ENCODE measurements around the gene BCAR1.

Gene BCAR1

DNA sequence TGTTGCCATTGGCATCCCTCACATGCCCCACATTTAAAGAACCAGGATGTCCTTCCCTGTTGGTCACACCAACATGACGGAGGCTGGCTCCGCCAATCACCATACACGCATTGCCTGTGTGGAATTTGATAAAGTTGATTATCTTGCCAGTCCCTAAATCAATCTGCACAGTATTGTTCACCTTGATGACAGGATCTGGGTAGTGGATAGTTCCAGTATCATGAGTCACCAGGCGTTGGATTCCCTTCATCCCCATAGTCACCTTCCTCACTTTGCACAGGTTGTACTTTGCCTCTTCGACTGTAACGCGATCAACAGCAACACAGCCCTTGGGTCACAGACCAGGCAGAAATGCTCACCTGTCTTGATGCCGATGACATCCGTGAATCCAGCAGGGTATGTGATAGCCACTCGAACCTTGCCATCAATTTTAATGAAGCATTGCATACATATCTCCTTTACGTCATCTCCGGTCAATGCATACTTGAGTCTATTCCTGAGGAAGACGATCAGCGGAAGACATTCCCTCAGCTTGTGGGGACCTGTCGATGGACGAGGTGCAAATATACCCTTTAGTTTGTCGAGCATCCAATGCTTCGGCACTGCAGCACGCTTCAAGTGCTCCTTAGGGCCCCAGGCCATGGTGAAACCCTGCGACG lies 58.7 kb downstream of the BCAR1 start:
- TF ChIP-seq, protein P1, sequence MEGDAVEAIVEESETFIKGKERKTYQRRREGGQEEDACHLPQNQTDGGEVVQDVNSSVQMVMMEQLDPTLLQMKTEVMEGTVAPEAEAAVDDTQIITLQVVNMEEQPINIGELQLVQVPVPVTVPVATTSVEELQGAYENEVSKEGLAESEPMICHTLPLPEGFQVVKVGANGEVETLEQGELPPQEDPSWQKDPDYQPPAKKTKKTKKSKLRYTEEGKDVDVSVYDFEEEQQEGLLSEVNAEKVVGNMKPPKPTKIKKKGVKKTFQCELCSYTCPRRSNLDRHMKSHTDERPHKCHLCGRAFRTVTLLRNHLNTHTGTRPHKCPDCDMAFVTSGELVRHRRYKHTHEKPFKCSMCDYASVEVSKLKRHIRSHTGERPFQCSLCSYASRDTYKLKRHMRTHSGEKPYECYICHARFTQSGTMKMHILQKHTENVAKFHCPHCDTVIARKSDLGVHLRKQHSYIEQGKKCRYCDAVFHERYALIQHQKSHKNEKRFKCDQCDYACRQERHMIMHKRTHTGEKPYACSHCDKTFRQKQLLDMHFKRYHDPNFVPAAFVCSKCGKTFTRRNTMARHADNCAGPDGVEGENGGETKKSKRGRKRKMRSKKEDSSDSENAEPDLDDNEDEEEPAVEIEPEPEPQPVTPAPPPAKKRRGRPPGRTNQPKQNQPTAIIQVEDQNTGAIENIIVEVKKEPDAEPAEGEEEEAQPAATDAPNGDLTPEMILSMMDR (conservative IDR thresholded peaks at IDR 0.05; ENCODE audit: low read depth, low read length), result no peak
- no peak overlapping the region for H3K4me3 ChIP-seq (ENCODE audit: low read length)
- DNase-seq (ENCODE audit: low read depth), result no peak

DNA sequence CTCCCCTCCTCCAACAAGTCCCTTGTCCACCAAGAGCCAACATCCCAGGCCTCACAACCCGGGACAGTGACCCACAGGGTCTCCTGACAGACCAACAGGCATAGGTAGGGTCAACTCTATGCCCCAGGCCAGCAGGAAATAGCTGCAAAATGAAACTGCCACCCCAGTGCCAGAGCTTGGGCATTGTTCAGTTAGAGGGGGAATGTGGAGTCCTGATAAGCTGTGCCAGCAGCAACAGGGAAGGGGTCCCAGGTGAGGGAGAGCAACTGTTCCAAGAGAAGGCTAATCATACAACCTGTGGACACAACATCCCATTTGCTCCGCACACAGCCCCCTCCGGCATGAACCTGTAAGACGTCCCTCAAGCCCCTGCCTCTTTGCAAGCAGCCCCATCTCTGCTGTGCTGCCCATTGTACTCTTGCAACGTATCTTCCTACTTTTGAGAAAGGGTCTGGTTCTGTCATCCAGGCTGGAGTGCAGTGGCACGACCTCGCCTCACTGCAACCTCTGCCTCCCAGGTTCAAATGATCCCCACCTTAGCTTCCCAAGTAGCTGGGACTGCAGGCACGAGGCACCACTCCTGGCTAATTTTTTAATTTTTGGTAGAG lies 61.7 kb downstream of the BCAR1 start:
- TF ChIP-seq, protein P1 (conservative IDR thresholded peaks at IDR 0.05; ENCODE audit: low read depth, low read length), result no peak
- no peak overlapping the region for H3K4me3 ChIP-seq (ENCODE audit: low read length)
- DNase-seq (ENCODE audit: low read depth), result no peak

DNA sequence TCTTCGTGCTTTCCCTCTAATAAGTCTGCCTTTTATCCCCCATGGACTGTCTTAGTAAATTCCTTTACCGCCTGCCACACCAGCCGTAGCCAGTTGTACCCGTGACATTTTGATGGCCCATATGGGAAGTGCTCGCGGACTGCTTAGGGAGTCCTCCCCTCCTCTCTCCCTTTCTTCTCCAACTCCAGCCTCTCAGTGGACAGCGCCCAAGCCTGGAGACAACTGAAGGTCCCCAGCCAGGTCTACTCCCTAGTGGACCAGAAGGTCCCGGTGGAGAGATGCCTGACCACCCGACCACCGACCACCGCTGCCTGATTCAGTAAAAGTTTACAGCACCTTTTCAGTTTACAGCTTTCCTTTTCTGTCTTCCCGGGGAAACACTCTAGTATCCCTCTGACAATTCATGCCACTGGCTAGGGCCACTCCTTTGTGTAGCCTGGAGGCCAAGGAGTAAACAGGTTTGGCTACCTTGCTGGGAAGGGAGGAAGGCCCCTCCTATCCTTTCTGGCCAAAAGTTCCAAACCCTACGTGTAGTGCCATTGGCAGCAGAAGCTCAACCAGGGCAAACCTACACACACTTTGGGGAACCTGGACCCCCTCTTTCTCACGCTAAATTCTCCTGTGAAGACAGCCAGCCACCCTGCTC lies 62.5 kb downstream of the BCAR1 start:
- TF ChIP-seq, protein P1 (conservative IDR thresholded peaks at IDR 0.05; ENCODE audit: low read depth, low read length), result no peak
- no peak overlapping the region for H3K4me3 ChIP-seq (ENCODE audit: low read length)
- no peak for DNase-seq (ENCODE audit: low read depth)

DNA sequence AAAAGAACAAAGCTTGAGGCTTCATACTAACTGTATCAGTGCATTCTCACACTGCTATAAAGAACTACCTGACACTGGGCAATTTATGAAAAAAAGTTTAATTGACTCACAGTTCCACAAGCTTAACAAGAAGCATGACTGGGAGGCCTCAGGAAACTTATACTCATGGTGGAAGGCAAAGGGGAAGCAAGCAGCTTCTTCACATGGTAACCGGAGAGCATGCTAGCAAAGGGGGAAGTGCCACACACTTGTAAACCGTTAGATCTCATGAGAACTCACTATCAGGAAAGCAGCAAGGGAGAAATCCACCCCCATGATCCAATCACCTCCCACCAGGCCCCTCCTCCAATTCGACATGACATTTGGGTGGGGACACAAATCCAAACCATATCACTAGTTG lies 69.8 kb downstream of the BCAR1 start:
- H3K4me3 ChIP-seq (ENCODE audit: low read length), result no peak overlapping the region
- TF ChIP-seq, protein P1 (conservative IDR thresholded peaks at IDR 0.05; ENCODE audit: low read depth, low read length), result no peak
- no peak for DNase-seq (ENCODE audit: low read depth)

DNA sequence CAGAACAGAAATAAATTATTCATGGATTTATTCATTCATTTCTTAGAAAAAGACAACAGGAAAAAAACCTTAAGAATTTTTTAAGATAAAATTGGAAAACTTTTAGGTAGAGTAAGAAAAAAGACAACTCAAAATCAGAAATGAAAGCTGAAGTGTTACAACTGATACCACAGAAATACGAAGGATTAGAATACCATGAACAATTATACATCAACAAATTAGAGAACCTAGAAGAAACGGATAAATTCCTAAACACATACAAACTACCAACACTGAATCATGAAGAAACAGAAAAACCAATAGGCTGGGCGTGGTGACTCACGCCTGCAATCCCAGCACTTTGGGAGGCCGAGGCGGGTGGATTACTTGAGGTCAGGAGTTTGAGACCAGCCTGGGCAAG lies 72.2 kb downstream of the BCAR1 start:
- TF ChIP-seq, protein P1 (conservative IDR thresholded peaks at IDR 0.05; ENCODE audit: low read depth, low read length), result no peak
- no peak for DNase-seq (ENCODE audit: low read depth)
- no peak overlapping the region for H3K4me3 ChIP-seq (ENCODE audit: low read length)
